ENCODE results near the gene FRRS1.

DNA sequence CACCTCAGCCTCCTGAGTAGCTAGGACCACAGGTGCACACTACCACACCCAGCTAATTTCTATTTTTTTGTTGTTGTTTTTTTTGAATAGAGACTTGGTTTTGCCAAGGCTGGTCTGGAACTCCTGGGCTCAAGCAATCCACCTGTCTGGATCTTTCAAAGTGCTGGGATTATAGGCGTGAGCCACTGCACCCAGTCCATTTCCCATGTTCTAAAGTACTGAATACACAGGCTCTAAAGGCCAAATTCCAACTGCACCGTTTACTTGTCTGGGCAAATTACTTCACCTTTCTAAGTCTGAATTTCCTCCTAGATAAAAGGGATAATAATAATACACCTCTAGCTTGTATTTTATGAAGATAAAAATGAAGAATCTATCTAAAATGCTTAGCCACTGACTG, 39.6 kb downstream of the FRRS1 start:
- TF ChIP-seq, protein P1, sequence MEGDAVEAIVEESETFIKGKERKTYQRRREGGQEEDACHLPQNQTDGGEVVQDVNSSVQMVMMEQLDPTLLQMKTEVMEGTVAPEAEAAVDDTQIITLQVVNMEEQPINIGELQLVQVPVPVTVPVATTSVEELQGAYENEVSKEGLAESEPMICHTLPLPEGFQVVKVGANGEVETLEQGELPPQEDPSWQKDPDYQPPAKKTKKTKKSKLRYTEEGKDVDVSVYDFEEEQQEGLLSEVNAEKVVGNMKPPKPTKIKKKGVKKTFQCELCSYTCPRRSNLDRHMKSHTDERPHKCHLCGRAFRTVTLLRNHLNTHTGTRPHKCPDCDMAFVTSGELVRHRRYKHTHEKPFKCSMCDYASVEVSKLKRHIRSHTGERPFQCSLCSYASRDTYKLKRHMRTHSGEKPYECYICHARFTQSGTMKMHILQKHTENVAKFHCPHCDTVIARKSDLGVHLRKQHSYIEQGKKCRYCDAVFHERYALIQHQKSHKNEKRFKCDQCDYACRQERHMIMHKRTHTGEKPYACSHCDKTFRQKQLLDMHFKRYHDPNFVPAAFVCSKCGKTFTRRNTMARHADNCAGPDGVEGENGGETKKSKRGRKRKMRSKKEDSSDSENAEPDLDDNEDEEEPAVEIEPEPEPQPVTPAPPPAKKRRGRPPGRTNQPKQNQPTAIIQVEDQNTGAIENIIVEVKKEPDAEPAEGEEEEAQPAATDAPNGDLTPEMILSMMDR (IDR thresholded peaks at IDR 0.05), result no peak
- TF ChIP-seq POLR2A (IDR thresholded peaks at IDR 0.05), result no peak

Measured in esophagus squamous epithelium (tissue), 4 donors.